BLaER1 (cell line): ENCODE data around the gene CTNNA1.
"Not testable (repeated sequence)": the region's sequence is repeated elsewhere in the genome, so short reads cannot be mapped to it uniquely, and the experiment has no call there.

Experiments used
- H3K27ac ChIP-seq: shearing (Covaris generic); formaldehyde crosslinking; 2 replicates; pipeline ENCODE4 v1.8.1; 2022
- H3K27me3 ChIP-seq: shearing (Covaris generic); formaldehyde crosslinking; 2 replicates; pipeline ENCODE4 v1.8.1; 2022
- H3K36me3 ChIP-seq: shearing (Covaris generic); formaldehyde crosslinking; 2 replicates; pipeline ENCODE4 v1.8.1; 2022
- H3K4me1 ChIP-seq: shearing (Covaris generic); formaldehyde crosslinking; 2 replicates; pipeline ENCODE4 v1.8.1; 2022
- H3K4me2 ChIP-seq: shearing (Covaris generic); formaldehyde crosslinking; 2 replicates; pipeline ENCODE4 v1.8.1; 2022
- H3K4me3 ChIP-seq: shearing (Covaris generic); formaldehyde crosslinking; 2 replicates; pipeline ENCODE4 v1.8.1; 2022
- H3K9ac ChIP-seq: shearing (Covaris generic); formaldehyde crosslinking; 2 replicates; pipeline ENCODE4 v1.8.1; 2022
- H3K9me3 ChIP-seq: shearing (Covaris generic); formaldehyde crosslinking; 2 replicates; pipeline ENCODE4 v1.8.1; 2022
- H4K20me1 ChIP-seq: shearing (Covaris generic); formaldehyde crosslinking; 2 replicates; pipeline ENCODE4 v1.8.1; 2022
- Cebpa-rat ChIP-seq: shearing (Covaris generic); IDR thresholded peaks from 2 replicates; pipeline ENCODE4 v1.8.1; 2022

The CTNNA1 gene

GRCh38 chr5:138724470-138725146, 28.6 kb upstream of the CTNNA1 start:
- Histone ChIP-seq H3K4me3 (no peak overlapping the region), H3K27me3 (no peaks in the 10 kb centered on the region), H3K36me3 (no peaks in the 10 kb centered on the region), H3K9ac (peak overlapping the region; percentile 26; the same call in 1 of the 2 replicates), H3K27ac (peak overlapping the region; percentile 74), H3K4me2 (peak overlapping the region; percentile 71), H3K9me3 (no peaks in the 10 kb centered on the region), H3K4me1 (peaks cover 52% of the 10 kb centered on the region), H4K20me1 (no peaks in the 10 kb centered on the region)
- TF ChIP-seq Cebpa-rat, result peak; percentile 99

- H3K27ac ChIP-seq, result peak overlapping the region; percentile 74
- no peak overlapping the region for H3K4me3 ChIP-seq
- no peaks in the 10 kb centered on the region for H3K9me3 ChIP-seq
- H3K4me1 ChIP-seq, result peaks cover 52% of the 10 kb centered on the region
- H3K27me3 ChIP-seq, result no peaks in the 10 kb centered on the region
- peak overlapping the region; percentile 26; the same call in 1 of the 2 replicates for H3K9ac ChIP-seq
- peak overlapping the region; percentile 71 for H3K4me2 ChIP-seq
- H4K20me1 ChIP-seq, result no peaks in the 10 kb centered on the region
- no peaks in the 10 kb centered on the region for H3K36me3 ChIP-seq
- no peak for TF ChIP-seq Cebpa-rat
Observed at GRCh38 chr5:138725153-138725817, 27.9 kb upstream of the CTNNA1 start.

- Histone ChIP-seq H3K4me3 (no peak overlapping the region), H3K27ac (no peak overlapping the region), H3K9ac (no peak overlapping the region), H4K20me1 (no peaks in the 10 kb centered on the region), H3K4me2 (peak overlapping the region; percentile 71; the same call in 1 of the 2 replicates), H3K4me1 (peaks cover 50% of the 10 kb centered on the region), H3K9me3 (no peaks in the 10 kb centered on the region), H3K27me3 (no peaks in the 10 kb centered on the region), H3K36me3 (no peaks in the 10 kb centered on the region)
- TF ChIP-seq Cebpa-rat, result no peak
Observed at GRCh38 chr5:138725818-138726416, 27.3 kb upstream of the CTNNA1 start.

- Histone ChIP-seq H3K9me3 (no peaks in the 10 kb centered on the region), H3K4me2 (no peak overlapping the region), H3K4me1 (peaks cover 40% of the 10 kb centered on the region), H4K20me1 (no peaks in the 10 kb centered on the region), H3K36me3 (no peaks in the 10 kb centered on the region), H3K27ac (no peak overlapping the region), H3K9ac (no peak overlapping the region), H3K27me3 (no peaks in the 10 kb centered on the region), H3K4me3 (no peak overlapping the region)
- no peak for TF ChIP-seq Cebpa-rat
Observed at GRCh38 chr5:138726848-138727247, 26.4 kb upstream of the CTNNA1 start.

- H3K4me2 ChIP-seq, H3K27ac ChIP-seq, H3K27me3 ChIP-seq, H3K4me3 ChIP-seq, H3K9me3 ChIP-seq, H3K4me1 ChIP-seq, H3K9ac ChIP-seq, H4K20me1 ChIP-seq, H3K36me3 ChIP-seq: not testable (repeated sequence)
Observed at GRCh38 chr5:138730496-138730895, 22.7 kb upstream of the CTNNA1 start.

- no peaks in the 10 kb centered on the region for H3K9me3 ChIP-seq
- no peaks in the 10 kb centered on the region for H3K36me3 ChIP-seq
- no peak overlapping the region for H3K9ac ChIP-seq
- no peaks in the 10 kb centered on the region for H4K20me1 ChIP-seq
- TF ChIP-seq Cebpa-rat, result no peak
- H3K4me2 ChIP-seq, result no peak overlapping the region
- H3K27me3 ChIP-seq, result no peaks in the 10 kb centered on the region
- no peak overlapping the region for H3K4me3 ChIP-seq
- H3K27ac ChIP-seq, result no peak overlapping the region
- H3K4me1 ChIP-seq, result 0 out of 2 replicates have a peak, but pooled peaks cover 5% of the 10 kb centered on the region
Observed at GRCh38 chr5:138732466-138732865, 20.8 kb upstream of the CTNNA1 start.

- no peak overlapping the region for H3K4me2 ChIP-seq
- H3K27ac ChIP-seq, result no peak overlapping the region
- H3K4me1 ChIP-seq, result 0 out of 2 replicates have a peak, but pooled peaks cover 5% of the 10 kb centered on the region
- H3K27me3 ChIP-seq, result no peaks in the 10 kb centered on the region
- no peak overlapping the region for H3K9ac ChIP-seq
- no peaks in the 10 kb centered on the region for H3K36me3 ChIP-seq
- H4K20me1 ChIP-seq, result no peaks in the 10 kb centered on the region
- no peak overlapping the region for H3K4me3 ChIP-seq
- H3K9me3 ChIP-seq, result no peaks in the 10 kb centered on the region
- no peak for TF ChIP-seq Cebpa-rat
Observed at GRCh38 chr5:138732933-138733332, 20.3 kb upstream of the CTNNA1 start.

- TF ChIP-seq Cebpa-rat, result no peak
Observed at GRCh38 chr5:138733509-138733908, 19.7 kb upstream of the CTNNA1 start.

GRCh38 chr5:138736293-138736692, 16.9 kb upstream of the CTNNA1 start:
- TF ChIP-seq Cebpa-rat, result no peak
- H3K36me3 ChIP-seq, result no peaks in the 10 kb centered on the region
- H3K9me3 ChIP-seq, result no peaks in the 10 kb centered on the region
- no peaks in the 10 kb centered on the region for H4K20me1 ChIP-seq
- no peak overlapping the region for H3K27ac ChIP-seq
- H3K4me2 ChIP-seq, result no peak overlapping the region
- H3K4me3 ChIP-seq, result no peak overlapping the region
- no peaks in the 10 kb centered on the region for H3K27me3 ChIP-seq
- H3K4me1 ChIP-seq, result peaks cover 17% of the 10 kb centered on the region
- no peak overlapping the region for H3K9ac ChIP-seq

More at GRCh38 chr5:138733509-138733908, 19.7 kb upstream of the CTNNA1 start:
- no peak overlapping the region for H3K27ac ChIP-seq
- no peak overlapping the region for H3K4me2 ChIP-seq
- H3K27me3 ChIP-seq, result no peaks in the 10 kb centered on the region
- no peaks in the 10 kb centered on the region for H3K9me3 ChIP-seq
- no peak overlapping the region for H3K4me3 ChIP-seq
- no peaks in the 10 kb centered on the region for H3K36me3 ChIP-seq
- H3K4me1 ChIP-seq, result 0 out of 2 replicates have a peak, but pooled peaks cover 5% of the 10 kb centered on the region
- H3K9ac ChIP-seq, result no peak overlapping the region
- H4K20me1 ChIP-seq, result no peaks in the 10 kb centered on the region
